LHCN-M2 (cell line): ENCODE results near the gene PC. TPM values are rescaled to one million over a fixed set of nuclear protein-coding genes. Genes with fewer than 3 reads are reported as not detected.

ENCODE experiments used
- DNase-seq: peaks from one replicate; pipeline ENCODE4 v3.0.0-alpha.2; 2012; ENCODE audit warnings: low read depth
- total RNA-seq: library from RNA; depleted of rRNA; stranded (reverse); fragments of >200 nt; gene quantifications from 2 replicates; pipeline ENCODE4 v1.2.3, GENCODE V29; 2014

The PC gene
- total RNA-seq, 1 experiment from 2014 or later, result 6.3 TPM

GRCh38 chr11:66912361-66912760 is 45.8 kb downstream of the PC start:
- no peak for DNase-seq

DNA sequence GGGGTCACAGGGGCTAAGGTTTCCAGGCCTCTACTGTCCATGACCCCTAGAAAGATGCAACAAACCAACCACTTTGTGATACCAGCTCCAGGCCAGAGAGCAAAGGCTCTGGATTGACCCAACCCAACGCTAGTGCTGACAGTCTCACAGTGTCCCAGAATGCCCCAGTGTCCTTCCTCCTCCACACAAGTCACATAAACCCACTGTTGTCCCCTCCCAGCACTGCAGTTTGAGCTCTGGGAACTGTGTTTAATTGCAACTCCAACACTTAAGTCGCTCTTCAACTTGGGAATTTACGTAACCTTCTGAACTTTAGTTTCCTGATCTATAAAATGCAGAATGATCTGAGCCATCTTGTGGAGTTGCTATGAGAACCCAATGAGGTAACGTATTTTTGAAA is 47.5 kb downstream of the PC start:
- no peak for DNase-seq

- no peak for DNase-seq
Measured at GRCh38 chr11:66910016-66910415, 48.2 kb downstream of the PC start.

- no peak for DNase-seq
Measured at GRCh38 chr11:66909181-66909580, 49.0 kb downstream of the PC start.

- no peak for DNase-seq
Measured at GRCh38 chr11:66907751-66908630, 50.2 kb downstream of the PC start.

- DNase-seq, result no peak
Measured at GRCh38 chr11:66906061-66906733, 52.0 kb downstream of the PC start.

DNA sequence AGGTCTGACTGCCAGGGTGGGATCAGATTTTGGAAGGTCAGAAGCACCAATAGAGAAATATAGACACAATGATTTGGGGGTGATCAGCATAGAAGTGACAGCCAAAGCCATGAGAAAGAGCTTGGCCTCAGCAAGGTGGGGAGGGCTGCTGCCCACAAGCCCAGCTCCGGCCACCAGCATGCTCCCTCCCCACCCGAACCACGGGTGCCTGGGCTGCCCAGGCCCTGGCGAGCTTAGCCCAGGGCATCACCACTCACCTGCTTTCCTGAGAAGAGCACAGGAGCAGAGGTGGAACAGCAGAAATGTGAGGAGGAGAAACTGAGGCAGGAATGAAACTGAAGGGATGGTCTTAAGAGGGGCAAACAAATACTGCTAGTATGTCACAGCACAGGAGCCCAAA is 52.6 kb downstream of the PC start:
- no peak for DNase-seq

DNA sequence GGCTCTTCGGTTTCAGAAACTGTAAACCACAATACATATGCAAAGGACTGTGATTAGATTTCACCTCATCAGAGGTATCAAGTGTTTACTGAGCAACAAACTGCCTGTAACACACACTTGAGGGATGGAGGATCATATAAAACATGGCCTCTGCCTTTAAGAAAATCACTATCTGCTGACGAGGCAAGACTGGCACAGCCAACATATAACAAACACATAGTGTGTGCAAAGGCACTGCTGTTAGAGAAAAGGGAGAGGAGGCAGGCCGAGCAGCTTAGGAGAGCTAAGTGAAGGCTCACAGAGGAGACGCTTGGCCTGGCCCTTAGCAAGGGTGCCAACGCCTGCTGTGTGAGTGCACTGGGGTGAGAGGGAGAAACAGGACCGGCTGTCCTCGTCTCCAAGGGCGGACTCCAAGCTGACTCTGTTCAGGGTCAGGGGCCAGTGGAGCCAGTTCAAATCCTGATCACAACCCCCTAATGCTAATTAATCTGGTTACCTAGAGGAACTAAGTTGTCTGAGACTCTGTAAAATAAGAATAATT is 53.1 kb downstream of the PC start:
- no peak for DNase-seq

GRCh38 chr11:66904561-66904960 is 53.6 kb downstream of the PC start:
- no peak for DNase-seq

- DNase-seq, result no peak
Measured at GRCh38 chr11:66904055-66904454, 54.1 kb downstream of the PC start.

DNA sequence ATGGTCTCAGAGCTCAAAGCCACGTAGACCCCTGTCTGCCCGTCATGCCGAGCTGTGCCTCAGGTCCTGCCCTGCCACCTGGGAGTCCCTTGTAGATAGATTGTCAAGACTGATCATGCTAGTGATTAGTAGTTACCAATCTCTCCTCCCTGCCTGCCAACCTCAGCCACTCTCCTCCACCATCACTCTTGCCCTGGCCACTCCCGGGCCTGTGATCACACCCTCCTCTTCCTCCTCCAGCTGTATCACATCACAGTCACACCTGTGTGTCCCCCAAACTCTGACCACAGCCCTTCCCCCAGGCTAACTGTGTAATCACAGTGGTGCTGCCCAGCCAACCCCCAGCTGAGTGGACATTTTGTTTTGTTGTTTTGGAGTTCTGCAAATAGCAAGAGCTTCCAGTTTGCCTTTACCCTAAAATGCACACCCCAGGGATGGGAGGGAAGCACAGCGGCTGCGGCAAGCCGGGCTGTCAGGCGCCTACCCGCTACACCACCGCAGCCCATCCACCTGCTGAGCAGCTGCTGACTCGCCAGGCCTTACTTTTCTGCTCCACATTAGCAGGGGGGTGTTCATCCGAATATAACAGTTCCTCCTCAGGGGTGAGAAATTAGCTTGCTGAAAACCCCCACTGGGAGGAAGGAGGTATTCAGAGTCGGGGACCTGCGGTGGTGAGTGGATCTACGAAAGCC is 55.6 kb downstream of the PC start:
- DNase-seq, result no peak

GRCh38 chr11:66901964-66902390 is 56.2 kb downstream of the PC start:
- no peak for DNase-seq

- DNase-seq, result no peak
Measured at GRCh38 chr11:66894141-66894540, 64.0 kb downstream of the PC start.

GRCh38 chr11:66892911-66893310 is 65.3 kb downstream of the PC start:
- peak; percentile 20 for DNase-seq

- peak; percentile 98 for DNase-seq
Measured at GRCh38 chr11:66891851-66892660, 66.1 kb downstream of the PC start.

DNA sequence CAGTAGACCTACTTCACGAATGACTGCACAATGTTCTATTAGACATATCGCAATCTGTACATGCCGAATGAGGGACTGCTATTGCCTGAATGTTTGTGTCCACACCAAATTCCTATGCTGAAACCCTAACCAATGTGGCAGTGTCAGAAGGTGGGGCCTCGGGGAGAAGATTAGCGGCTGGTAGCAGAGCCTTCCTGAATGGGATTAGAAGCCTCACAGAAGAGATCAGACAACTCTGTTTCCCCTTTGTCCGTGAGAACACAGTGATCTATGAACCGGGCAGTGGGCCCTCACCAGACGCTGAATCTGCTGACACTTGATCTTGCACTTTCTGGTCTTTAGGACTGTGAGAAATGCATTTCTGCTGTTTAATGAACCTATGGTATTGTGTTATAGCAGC is 68.2 kb downstream of the PC start:
- no peak for DNase-seq

DNA sequence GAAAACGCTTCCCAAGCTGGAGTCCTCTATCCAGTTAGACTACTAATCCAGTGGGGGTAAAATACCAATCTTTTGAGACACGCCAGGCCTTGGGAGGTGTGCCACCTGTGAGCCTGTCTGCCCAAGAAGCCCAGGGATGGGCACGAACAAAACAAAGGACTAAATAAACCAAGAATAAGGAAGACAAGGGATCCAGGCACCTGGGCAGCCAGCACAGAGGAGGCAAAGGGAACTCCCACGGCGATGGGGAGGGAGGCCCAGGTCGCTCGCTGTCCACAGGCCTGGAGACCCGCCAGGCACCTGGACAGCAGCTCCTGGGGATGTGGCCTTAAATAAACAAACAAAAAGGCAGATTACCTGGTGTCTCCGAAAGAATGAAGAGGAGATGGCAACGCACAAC is 69.9 kb downstream of the PC start:
- DNase-seq, result no peak

DNA sequence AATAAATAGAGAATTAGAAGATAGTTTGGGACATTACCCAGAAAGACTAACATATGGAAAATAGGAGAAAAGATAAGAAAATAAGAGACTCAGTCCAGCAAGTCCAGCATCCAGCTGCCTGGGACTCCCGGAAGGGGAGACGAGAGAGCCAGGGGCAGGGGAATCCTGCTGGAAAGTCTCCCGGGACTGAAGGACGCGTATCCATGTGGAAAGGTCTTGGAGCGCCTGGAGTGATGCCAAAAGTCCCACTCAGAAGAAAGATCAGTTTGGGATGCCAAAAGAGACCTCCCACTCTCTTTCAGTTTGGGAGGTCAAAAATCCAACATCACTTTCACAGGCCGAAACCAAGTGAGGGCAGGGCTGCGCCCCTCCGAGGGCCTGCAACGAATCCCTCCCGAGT is 70.7 kb downstream of the PC start:
- DNase-seq, result no peak

GRCh38 chr11:66886671-66887221 is 71.4 kb downstream of the PC start:
- no peak for DNase-seq

GRCh38 chr11:66885950-66886440 is 72.2 kb downstream of the PC start:
- no peak for DNase-seq

- DNase-seq, result no peak
Measured at GRCh38 chr11:66885469-66885868, 72.7 kb downstream of the PC start.
